Activated CD8-positive, alpha-beta T cell treated with anti-CD3 and anti-CD28 coated beads, Interleukin-2, amount 10 ng/mL, durations not matched to agents 7 days and 5 days (primary cell): Measurements from ENCODE around the gene ZCRB1. TPM values are rescaled to one million over a fixed set of nuclear protein-coding genes. Genes with fewer than 3 reads are reported as not detected.

Experiments used
- ATAC-seq: fragments of 150-1000 bp; cut with Tn5 transposase; one replicate; pipeline ENCODE4 v1.10.0; 2021; ENCODE audit warnings: moderate library complexity
- CTCF ChIA-PET: fragments of 350-600 bp; sonication (Branson Sonifier 250); formaldehyde crosslinking; loops from one replicate; lab custom pipeline; 2021; ENCODE audit warnings: antibody characterized with exemption; lab: Charles Lee
- POLR2A ChIA-PET: fragments of 350-600 bp; sonication (Branson Sonifier 250); formaldehyde crosslinking; loops from one replicate; lab custom pipeline; 2021; ENCODE audit warnings: antibody characterized with exemption; lab: Charles Lee
- DNase-seq: peaks from one replicate; pipeline ENCODE4 v3.0.0-alpha.2; 2020
- H3K27ac Mint-ChIP-seq: one replicate; pipeline ENCODE4 v1.8.0; 2021; ENCODE audit warnings: mild to moderate bottlenecking, mixed read lengths
- H3K27me3 Mint-ChIP-seq: one replicate; pipeline ENCODE4 v1.8.0; 2021; ENCODE audit warnings: low read depth, mixed read lengths
- H3K36me3 Mint-ChIP-seq: one replicate; pipeline ENCODE4 v1.8.0; 2021; ENCODE audit warnings: low read depth, mixed read lengths
- H3K4me1 Mint-ChIP-seq: one replicate; pipeline ENCODE4 v1.8.0; 2021; ENCODE audit warnings: low read depth, mixed read lengths
- H3K4me3 Mint-ChIP-seq: one replicate; pipeline ENCODE4 v1.8.0; 2021; ENCODE audit warnings: mild to moderate bottlenecking, mixed read lengths
- H3K9me3 Mint-ChIP-seq: one replicate; pipeline ENCODE4 v1.8.0; 2022; ENCODE audit warnings: mixed read lengths; ENCODE audit not compliant: insufficient read depth
- microRNA-seq: library from miRNA; unstranded; fragments of <30 nt; microRNA quantifications from one replicate; pipeline ENCODE4 v1.2.0, GENCODE V29; 2022
- total RNA-seq, 2 experiments: library from RNA; stranded (reverse); gene quantifications; one replicate each; pipeline ENCODE4 v1.2.3, GENCODE V29; 2021

The ZCRB1 gene
- total RNA-seq, 2 experiments from 2014 or later = 46.6 to 51.1 TPM

DNA sequence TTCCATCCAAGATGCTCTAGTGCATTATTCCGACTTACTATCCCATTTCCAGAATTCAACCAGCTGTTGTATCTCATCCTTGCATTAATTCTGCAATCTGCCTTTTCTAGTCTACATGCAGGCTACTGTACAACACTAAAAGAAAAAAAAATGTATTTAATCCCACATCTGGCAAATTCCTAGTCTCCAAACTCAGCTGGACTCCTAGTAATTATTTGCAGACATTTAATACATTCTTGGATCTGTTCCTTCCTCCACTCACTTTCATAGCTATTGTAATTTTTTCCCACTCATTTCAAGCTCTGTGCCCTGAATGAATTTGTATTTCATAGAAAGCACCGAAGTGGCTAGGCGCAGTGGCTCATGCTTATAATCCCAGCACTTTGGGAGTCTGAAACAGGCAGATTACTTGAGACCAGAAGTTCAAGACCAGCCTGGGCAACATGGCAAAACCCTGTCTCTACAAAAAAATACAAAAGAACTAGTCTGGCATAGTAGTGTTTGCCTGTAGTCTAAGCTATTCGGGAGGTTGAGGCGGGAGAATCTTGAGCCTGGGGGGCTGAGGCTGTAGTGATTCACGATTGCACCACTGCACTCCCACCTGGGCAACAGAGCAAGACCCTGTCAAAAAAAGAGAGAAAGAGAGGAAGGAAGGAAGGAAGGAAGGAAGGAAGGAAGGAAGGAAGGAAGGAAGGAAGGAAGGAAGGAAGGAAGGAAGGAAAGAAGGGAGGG, 48.3 kb downstream of the ZCRB1 start:
- Mint-ChIP-seq H3K4me3 (no peak overlapping the region), H3K9me3 (peaks cover 2% of the 10 kb centered on the region)
- CTCF ChIA-PET = no interaction called here

DNA sequence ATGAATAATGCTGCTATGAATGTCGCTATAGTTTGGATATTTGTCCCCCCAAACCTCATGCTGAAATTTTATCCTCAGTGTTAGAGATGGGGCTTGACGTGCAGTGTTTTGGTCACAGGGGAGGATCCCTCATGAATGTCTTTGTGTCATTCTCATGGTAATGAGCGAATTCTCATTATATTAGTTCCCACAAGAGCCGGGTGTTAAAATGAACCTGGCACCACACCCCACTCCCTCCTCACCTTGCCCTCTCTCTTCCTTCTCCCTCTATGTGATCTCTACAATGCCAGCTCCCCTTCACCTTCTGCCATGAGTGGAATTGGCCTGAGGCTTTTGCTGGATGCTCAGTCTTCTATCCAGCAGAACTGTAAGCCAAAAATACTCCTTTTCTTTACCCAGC, 50.4 kb downstream of the ZCRB1 start:
- no peaks in the 10 kb centered on the region for H3K4me1 Mint-ChIP-seq
- POLR2A ChIA-PET = no interaction called here
- CTCF ChIA-PET = no interaction called here
- no peak for ATAC-seq
- no peak overlapping the region for H3K4me3 Mint-ChIP-seq
- H3K9me3 Mint-ChIP-seq = peaks cover 4% of the 10 kb centered on the region
- H3K36me3 Mint-ChIP-seq = no peaks in the 10 kb centered on the region
- H3K27me3 Mint-ChIP-seq = peaks cover 7% of the 10 kb centered on the region
- no peak for DNase-seq
- H3K27ac Mint-ChIP-seq = no peak overlapping the region

More for the DNA sequence above, 48.3 kb downstream of the ZCRB1 start:
- ATAC-seq (no peak), DNase-seq (no peak)
- Mint-ChIP-seq H3K4me1 (no peaks in the 10 kb centered on the region), H3K27me3 (peaks cover 7% of the 10 kb centered on the region), H3K36me3 (no peaks in the 10 kb centered on the region), H3K27ac (no peak overlapping the region)
- POLR2A ChIA-PET = no interaction called here

DNA sequence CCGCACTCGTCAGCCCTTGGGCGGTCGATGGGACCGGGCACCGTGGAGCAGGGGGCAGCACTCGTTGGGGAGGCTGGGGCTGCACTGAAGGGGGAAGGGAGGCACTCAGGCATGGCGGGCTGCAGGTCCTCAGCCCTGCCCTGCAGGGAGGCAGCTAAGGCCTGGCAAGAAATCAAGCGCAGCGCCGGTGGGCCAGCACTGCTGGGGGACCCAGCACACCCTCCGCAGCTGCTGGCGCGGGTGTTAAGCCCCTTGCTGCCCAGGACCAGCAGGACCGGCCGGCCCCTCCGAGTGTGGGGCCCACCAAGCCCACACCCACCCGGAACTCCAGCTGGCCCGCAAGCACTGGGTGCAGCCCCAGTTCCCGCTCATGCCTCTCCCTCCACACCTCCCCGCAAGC, 52.2 kb downstream of the ZCRB1 start:
- H3K9me3 Mint-ChIP-seq = peaks cover 4% of the 10 kb centered on the region
- no peaks in the 10 kb centered on the region for H3K36me3 Mint-ChIP-seq
- ATAC-seq = no peak
- POLR2A ChIA-PET = no interaction called here
- no peaks in the 10 kb centered on the region for H3K4me1 Mint-ChIP-seq
- no peak for DNase-seq
- CTCF ChIA-PET = no interaction called here
- no peak overlapping the region for H3K27ac Mint-ChIP-seq
- no peak overlapping the region for H3K4me3 Mint-ChIP-seq
- peaks cover 6% of the 10 kb centered on the region for H3K27me3 Mint-ChIP-seq

DNA sequence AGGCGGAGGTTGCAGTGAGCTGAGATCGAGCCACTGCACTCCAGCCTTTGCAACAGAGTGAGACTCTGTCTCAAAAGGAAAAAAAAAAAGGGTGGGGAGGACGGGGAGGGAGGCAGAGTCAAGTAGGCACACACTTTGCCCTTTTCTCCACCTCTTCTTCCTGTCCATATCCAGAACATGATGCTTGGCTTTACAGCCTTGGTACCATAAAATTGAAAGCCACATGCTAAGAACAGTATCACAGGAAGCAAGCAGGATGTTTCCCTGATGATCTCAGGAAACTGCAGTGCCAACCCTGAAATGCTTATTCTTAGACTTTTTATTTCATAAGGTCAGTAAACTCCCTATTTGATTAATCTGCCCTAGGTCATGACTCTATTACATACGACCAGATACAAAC, 55.3 kb downstream of the ZCRB1 start:
- Mint-ChIP-seq H3K36me3 (no peaks in the 10 kb centered on the region), H3K27me3 (no peaks in the 10 kb centered on the region), H3K9me3 (peaks cover 4% of the 10 kb centered on the region), H3K4me1 (no peaks in the 10 kb centered on the region), H3K27ac (no peak overlapping the region), H3K4me3 (no peak overlapping the region)
- CTCF ChIA-PET = no interaction called here
- POLR2A ChIA-PET = no interaction called here
- DNase-seq (no peak), ATAC-seq (no peak)

DNA sequence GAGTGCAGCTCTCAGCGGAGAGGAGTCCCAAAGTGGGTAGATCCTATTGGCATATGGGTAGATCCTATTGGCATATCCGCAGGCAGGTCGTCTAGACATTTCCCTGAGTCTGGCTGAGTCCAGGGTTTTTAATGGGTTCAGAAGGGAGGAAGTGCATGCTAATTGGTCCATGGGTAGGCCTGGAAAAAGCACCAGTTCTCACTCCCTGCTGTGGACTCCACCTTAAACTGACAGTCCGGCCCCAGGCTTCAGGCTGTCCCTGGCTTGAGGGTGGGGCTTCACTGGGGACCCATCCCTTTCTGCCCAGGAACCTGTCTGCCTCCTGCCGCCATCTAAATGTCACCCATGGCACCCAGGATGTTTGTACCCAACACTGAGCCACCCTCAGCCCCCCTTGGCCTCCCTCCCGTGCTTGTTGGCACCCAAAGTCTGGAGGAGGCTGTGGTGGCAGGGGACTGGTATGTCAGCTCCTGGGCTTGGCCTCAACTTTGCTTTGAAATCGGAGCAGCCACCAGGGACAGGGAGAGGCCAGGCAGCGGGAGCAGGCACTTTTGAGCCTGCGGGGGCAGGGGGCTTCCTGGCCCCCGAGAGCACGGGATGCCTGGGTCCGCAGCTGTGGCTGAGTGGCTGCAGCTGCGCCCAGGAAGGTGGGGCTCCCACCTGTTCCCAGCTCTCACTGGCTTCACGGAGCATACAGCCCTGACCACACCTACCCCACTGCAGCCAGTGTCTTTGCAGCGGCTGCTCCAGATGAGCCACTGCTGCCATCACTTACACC, 58.3 kb downstream of the ZCRB1 start:
- DNase-seq (no peak), ATAC-seq (no peak)
- no peaks in the 10 kb centered on the region for H3K4me1 Mint-ChIP-seq

DNA sequence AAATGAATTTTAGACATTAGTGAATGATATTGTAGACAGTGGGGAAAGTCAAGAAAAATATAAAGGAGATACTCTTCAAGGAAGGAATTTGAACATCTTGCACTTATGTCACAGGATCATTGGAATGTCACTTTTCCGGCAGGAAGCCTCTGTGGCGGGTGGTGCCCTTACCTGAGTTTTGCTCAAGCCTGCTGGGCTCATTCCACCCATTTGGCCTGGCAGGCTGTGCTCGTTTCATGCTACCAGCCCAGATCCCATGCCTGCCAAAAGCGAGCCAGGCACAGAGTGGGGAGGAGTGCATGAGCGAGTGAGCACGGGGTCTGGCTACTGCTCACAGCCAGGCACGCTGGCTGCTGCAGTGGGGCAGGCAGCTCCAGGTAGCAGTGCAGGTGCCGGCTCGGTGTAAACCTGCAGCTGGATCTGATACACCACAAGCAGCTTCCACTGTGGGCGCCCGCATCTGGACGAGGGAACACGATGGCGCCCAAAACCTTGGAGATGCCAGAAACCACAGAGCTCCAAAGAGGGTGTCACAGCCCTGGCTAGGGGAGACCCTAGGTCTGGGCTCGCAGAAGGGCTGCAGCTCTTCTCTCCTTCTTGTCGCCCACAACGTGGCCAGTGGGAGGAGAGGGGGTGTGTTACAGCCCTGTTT, 59.2 kb downstream of the ZCRB1 start:
- Mint-ChIP-seq H3K9me3 (no peaks in the 10 kb centered on the region), H3K27me3 (no peaks in the 10 kb centered on the region)
- ATAC-seq = no peak

More for the DNA sequence above, 58.3 kb downstream of the ZCRB1 start:
- no peak overlapping the region for H3K27ac Mint-ChIP-seq
- ChIA-PET POLR2A (no interaction called here), CTCF (no interaction called here)
- H3K4me3 Mint-ChIP-seq = no peak overlapping the region
- no peaks in the 10 kb centered on the region for H3K27me3 Mint-ChIP-seq
- no peaks in the 10 kb centered on the region for H3K36me3 Mint-ChIP-seq
- H3K9me3 Mint-ChIP-seq = peaks cover 2% of the 10 kb centered on the region

DNA sequence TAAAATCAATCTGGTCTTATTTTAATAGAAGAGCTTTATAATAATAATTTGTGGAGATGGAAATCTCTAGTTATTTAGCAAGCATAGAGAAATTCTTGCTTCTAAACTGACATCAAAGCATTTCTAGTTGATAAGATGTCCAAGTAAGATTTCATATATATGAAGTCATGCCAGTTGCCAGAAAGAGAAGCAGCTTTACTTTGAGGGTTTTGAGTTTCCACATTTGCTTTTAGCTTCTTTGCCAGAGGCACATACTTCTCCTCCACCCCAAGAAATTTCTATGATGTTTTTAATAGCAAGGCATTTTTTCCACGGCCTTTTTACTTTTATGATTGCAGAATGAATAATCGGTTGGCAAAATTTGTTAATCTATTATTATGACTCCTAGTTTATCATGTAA, 63.6 kb downstream of the ZCRB1 start:
- Mint-ChIP-seq H3K4me3 (no peak overlapping the region), H3K9me3 (no peaks in the 10 kb centered on the region), H3K27me3 (no peaks in the 10 kb centered on the region), H3K27ac (no peak overlapping the region), H3K36me3 (no peaks in the 10 kb centered on the region), H3K4me1 (peaks cover 2% of the 10 kb centered on the region)
- DNase-seq = no peak
- ChIA-PET CTCF (no interaction called here), POLR2A (no interaction called here)
- ATAC-seq = no peak

More for the DNA sequence above, 59.2 kb downstream of the ZCRB1 start:
- ChIA-PET CTCF (no interaction called here), POLR2A (no interaction called here)
- no peak for DNase-seq
- H3K27ac Mint-ChIP-seq = no peak overlapping the region
- H3K36me3 Mint-ChIP-seq = no peaks in the 10 kb centered on the region
- peaks cover 1% of the 10 kb centered on the region for H3K4me1 Mint-ChIP-seq
- H3K4me3 Mint-ChIP-seq = no peak overlapping the region

Small RNA genes lying within 50 kb of the gene (microRNA-seq; reads per million reads assigned to microRNA genes)
- gene MIR7851 = 2.9 reads per million

Other genes with a start within 250 kb of the ZCRB1 start
- gene GXYLT1, start 181.2 kb downstream of the ZCRB1 start, total RNA-seq = 1 to 10 TPM; 7.5 to 9.0 TPM
- 10 to 100 TPM; 31.1 to 32.9 TPM for gene YAF2, start 87.8 kb downstream of the ZCRB1 start, total RNA-seq
- 10 to 100 TPM; 76.9 to 79.3 TPM for gene PPHLN1, start 73 bp upstream of the ZCRB1 start, total RNA-seq